ENCODE measurements around the gene PRSS53.

The PRSS53 gene

GRCh38 chr16:31063495-31063842 lies 25.3 kb downstream of the PRSS53 start:
- Histone ChIP-seq H3K27me3 (ENCODE audit: control insufficient read depth, insufficient read depth, low read length) (no peaks in the 10 kb centered on the region), H3K9ac (ENCODE audit: low read length) (no peak overlapping the region), H3K36me3 (ENCODE audit: control insufficient read depth, insufficient read depth, low read length) (peaks cover 13% of the 10 kb centered on the region), H3K4me1 (ENCODE audit: control insufficient read depth, insufficient read depth, low read length) (peaks cover 2% of the 10 kb centered on the region), H3K4me3 (ENCODE audit: low read length) (no peak overlapping the region), H3K27ac (ENCODE audit: low read depth, low read length) (no peak overlapping the region)

- H3K4me1 ChIP-seq (ENCODE audit: control insufficient read depth, insufficient read depth, low read length): peaks cover 2% of the 10 kb centered on the region
- H3K4me3 ChIP-seq (ENCODE audit: low read length): no peak overlapping the region
- no peak overlapping the region for H3K27ac ChIP-seq (ENCODE audit: low read depth, low read length)
- no peak overlapping the region for H3K9ac ChIP-seq (ENCODE audit: low read length)
- peaks cover 13% of the 10 kb centered on the region for H3K36me3 ChIP-seq (ENCODE audit: control insufficient read depth, insufficient read depth, low read length)
- H3K27me3 ChIP-seq (ENCODE audit: control insufficient read depth, insufficient read depth, low read length): no peaks in the 10 kb centered on the region
Measured at GRCh38 chr16:31061813-31062440, 26.8 kb downstream of the PRSS53 start.

DNA sequence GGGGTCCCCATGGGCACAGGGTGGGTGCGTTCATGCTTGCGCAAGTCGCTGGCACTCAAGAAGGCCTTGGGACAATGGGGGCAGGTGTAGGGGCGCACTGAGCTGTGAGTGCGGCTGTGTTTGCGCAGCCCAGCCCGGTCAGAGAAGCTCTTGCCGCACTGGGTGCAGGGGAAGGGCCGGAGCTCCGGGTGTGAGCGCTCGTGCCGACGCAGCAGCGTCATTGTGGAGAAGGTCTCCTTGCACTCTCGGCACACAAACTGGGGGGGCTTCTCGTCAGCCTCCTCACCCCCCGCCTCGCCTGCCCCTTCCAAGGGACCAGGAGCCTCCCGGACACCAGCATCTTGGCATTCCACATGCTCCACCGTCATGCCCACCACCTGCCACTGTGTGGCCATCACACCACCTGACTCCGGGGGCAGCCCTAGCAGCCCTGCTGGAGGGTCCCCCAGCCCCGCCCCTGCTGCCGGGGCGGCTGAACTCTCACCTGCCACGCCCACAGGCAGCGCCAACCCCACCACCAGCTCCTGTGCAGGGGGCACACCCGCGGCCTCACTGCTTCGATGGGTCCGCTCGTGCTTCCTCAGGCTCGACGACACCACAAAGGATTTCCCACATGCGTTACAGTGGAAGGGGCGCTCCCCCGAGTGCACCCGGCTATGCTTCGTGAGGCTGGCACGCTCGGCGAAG lies 27.5 kb downstream of the PRSS53 start:
- no peak overlapping the region for H3K4me3 ChIP-seq (ENCODE audit: low read length)
- peaks cover 2% of the 10 kb centered on the region for H3K4me1 ChIP-seq (ENCODE audit: control insufficient read depth, insufficient read depth, low read length)
- H3K27ac ChIP-seq (ENCODE audit: low read depth, low read length): no peak overlapping the region
- H3K9ac ChIP-seq (ENCODE audit: low read length): no peak overlapping the region
- H3K36me3 ChIP-seq (ENCODE audit: control insufficient read depth, insufficient read depth, low read length): peaks cover 13% of the 10 kb centered on the region
- no peaks in the 10 kb centered on the region for H3K27me3 ChIP-seq (ENCODE audit: control insufficient read depth, insufficient read depth, low read length)

DNA sequence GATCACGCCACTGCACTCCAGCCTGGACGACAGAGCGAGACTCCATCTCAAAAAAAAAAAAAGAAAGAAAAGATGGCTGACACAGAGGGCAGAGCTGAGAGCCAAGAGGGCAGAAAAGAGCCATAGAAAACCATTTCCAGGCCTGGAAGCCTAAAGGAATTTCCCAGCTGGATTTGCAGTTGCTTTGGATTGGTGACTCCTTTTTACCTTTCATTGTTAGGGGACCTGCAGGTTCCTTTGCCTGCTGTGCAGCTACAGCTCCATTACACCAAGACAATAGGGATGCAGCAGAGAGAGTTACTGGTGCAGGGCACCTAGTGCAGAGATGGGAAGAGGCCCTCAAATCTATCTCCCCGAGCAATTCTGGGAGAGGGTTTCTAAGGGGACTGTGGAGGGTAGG lies 33.1 kb downstream of the PRSS53 start:
- Histone ChIP-seq H3K4me3 (ENCODE audit: low read length) (no peak overlapping the region), H3K9ac (ENCODE audit: low read length) (no peak overlapping the region), H3K4me1 (ENCODE audit: control insufficient read depth, insufficient read depth, low read length) (no peaks in the 10 kb centered on the region), H3K27ac (ENCODE audit: low read depth, low read length) (no peak overlapping the region), H3K27me3 (ENCODE audit: control insufficient read depth, insufficient read depth, low read length) (no peaks in the 10 kb centered on the region), H3K36me3 (ENCODE audit: control insufficient read depth, insufficient read depth, low read length) (peaks cover 4% of the 10 kb centered on the region)

DNA sequence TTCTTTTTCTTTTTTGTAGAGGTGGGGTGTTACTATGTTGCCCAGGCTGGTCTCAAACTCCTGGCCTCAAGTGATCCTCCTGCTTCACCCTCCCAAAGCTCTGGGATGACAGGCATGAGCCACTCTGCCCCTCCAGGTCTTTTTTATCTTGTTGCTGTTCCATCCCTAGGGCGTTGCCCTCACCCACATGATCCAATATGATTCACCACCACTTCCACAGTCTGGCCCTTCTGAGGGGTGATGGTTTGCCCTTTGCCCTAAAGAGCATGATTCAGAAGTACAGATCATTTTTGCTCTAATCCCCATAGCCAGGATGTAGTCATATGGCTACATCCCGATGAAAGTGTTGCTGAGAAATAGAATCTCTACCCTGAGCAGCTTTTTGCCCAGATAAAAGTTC lies 36.6 kb downstream of the PRSS53 start:
- no peak overlapping the region for H3K9ac ChIP-seq (ENCODE audit: low read length)
- H3K27ac ChIP-seq (ENCODE audit: low read depth, low read length): no peak overlapping the region
- no peaks in the 10 kb centered on the region for H3K27me3 ChIP-seq (ENCODE audit: control insufficient read depth, insufficient read depth, low read length)
- no peaks in the 10 kb centered on the region for H3K4me1 ChIP-seq (ENCODE audit: control insufficient read depth, insufficient read depth, low read length)
- H3K4me3 ChIP-seq (ENCODE audit: low read length): no peak overlapping the region
- H3K36me3 ChIP-seq (ENCODE audit: control insufficient read depth, insufficient read depth, low read length): no peaks in the 10 kb centered on the region

DNA sequence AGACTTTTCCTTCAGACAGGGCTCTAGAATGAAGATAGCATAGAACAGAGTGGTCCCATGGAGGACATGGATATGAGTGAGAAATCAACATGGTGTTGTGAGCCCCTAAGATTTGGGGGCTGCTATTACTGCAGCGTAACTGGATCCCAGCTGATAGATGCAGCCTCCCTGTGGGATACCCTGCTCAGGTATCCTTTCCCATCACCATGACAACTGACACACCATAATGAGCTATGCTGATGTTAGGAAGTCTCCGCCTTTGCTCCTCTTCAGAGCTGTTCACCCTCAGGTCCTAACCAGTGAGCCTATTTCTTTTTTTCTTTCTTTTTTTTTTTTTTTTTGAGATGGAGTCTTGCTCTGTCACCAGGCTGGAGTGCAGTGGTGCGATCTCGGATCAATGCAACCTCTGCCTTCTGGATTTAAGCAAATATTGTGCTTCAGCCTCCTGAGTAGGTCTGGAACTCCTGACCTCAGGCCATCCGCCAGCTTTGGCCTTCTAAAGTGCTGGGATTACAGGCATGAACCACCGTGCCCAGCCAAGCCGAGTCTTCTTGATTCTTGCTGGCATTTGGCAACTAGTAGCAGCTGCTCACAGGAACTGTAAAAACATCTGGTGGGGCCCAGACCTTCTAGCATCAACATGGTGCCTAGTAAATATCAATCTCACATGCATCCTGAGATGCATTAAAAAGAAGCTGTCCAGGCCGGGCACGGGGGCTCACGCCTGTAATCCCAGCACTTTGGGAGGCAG lies 38.3 kb downstream of the PRSS53 start:
- Histone ChIP-seq H3K4me3 (ENCODE audit: low read length) (no peak overlapping the region), H3K27me3 (ENCODE audit: control insufficient read depth, insufficient read depth, low read length) (no peaks in the 10 kb centered on the region), H3K9ac (ENCODE audit: low read length) (no peak overlapping the region), H3K27ac (ENCODE audit: low read depth, low read length) (no peak overlapping the region), H3K4me1 (ENCODE audit: control insufficient read depth, insufficient read depth, low read length) (no peaks in the 10 kb centered on the region), H3K36me3 (ENCODE audit: control insufficient read depth, insufficient read depth, low read length) (no peaks in the 10 kb centered on the region)

- no peak overlapping the region for H3K9ac ChIP-seq (ENCODE audit: low read length)
- H3K36me3 ChIP-seq (ENCODE audit: control insufficient read depth, insufficient read depth, low read length): peaks cover 15% of the 10 kb centered on the region
- H3K27ac ChIP-seq (ENCODE audit: low read depth, low read length): no peak overlapping the region
- H3K4me1 ChIP-seq (ENCODE audit: control insufficient read depth, insufficient read depth, low read length): no peaks in the 10 kb centered on the region
- H3K27me3 ChIP-seq (ENCODE audit: control insufficient read depth, insufficient read depth, low read length): no peaks in the 10 kb centered on the region
- no peak overlapping the region for H3K4me3 ChIP-seq (ENCODE audit: low read length)
Measured at GRCh38 chr16:31043898-31044481, 44.8 kb downstream of the PRSS53 start.

DNA sequence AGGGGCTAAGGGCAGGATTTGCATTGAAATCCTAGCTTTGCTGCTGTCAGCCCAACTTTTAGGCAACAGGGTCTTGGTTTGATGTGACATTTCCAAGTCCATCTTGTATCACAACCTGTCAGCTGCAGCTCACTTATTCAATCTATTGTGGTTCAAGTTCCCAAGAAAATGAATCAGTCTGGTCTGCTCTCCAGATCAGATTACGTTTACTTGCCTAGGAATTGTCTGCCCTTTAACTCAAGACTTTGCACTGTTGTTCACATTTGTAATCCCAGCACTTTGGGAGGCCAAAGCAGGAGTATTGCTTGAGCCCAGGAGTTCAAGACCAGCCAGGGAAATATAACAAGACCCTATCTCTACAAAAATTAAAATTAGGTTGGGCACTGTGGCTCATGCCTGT lies 45.4 kb downstream of the PRSS53 start:
- H3K27ac ChIP-seq (ENCODE audit: low read depth, low read length): no peak overlapping the region
- no peak overlapping the region for H3K4me3 ChIP-seq (ENCODE audit: low read length)
- no peak overlapping the region for H3K9ac ChIP-seq (ENCODE audit: low read length)
- H3K4me1 ChIP-seq (ENCODE audit: control insufficient read depth, insufficient read depth, low read length): no peaks in the 10 kb centered on the region
- H3K27me3 ChIP-seq (ENCODE audit: control insufficient read depth, insufficient read depth, low read length): no peaks in the 10 kb centered on the region
- H3K36me3 ChIP-seq (ENCODE audit: control insufficient read depth, insufficient read depth, low read length): peaks cover 20% of the 10 kb centered on the region

DNA sequence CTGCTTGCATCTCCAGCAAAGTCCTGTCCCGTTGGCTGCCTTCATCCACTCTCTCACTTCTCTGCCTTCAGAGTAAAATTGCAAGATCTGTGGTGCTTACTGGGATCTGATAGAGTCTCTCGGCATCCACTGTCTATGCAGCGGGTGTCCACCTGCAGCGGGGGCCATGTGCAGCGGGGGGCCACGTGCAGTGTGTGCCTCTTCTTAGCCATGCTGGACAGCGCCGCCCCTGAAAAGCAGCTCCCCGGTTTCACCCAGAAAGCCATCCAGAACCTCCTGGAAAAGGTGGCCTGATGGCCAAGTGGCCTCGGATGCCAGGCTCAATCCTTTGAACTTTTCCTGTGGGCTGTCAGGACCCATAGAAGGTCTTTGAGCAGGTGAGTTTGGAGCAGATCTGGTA lies 45.9 kb downstream of the PRSS53 start:
- H3K27me3 ChIP-seq (ENCODE audit: control insufficient read depth, insufficient read depth, low read length): no peaks in the 10 kb centered on the region
- no peak overlapping the region for H3K9ac ChIP-seq (ENCODE audit: low read length)
- H3K4me3 ChIP-seq (ENCODE audit: low read length): no peak overlapping the region
- H3K4me1 ChIP-seq (ENCODE audit: control insufficient read depth, insufficient read depth, low read length): no peaks in the 10 kb centered on the region
- peaks cover 24% of the 10 kb centered on the region for H3K36me3 ChIP-seq (ENCODE audit: control insufficient read depth, insufficient read depth, low read length)
- no peak overlapping the region for H3K27ac ChIP-seq (ENCODE audit: low read depth, low read length)

GRCh38 chr16:31038993-31039392 lies 49.8 kb downstream of the PRSS53 start:
- Histone ChIP-seq H3K36me3 (ENCODE audit: control insufficient read depth, insufficient read depth, low read length) (peaks cover 26% of the 10 kb centered on the region), H3K9ac (ENCODE audit: low read length) (no peak overlapping the region), H3K4me1 (ENCODE audit: control insufficient read depth, insufficient read depth, low read length) (peaks cover 3% of the 10 kb centered on the region), H3K27me3 (ENCODE audit: control insufficient read depth, insufficient read depth, low read length) (no peaks in the 10 kb centered on the region), H3K4me3 (ENCODE audit: low read length) (no peak overlapping the region), H3K27ac (ENCODE audit: low read depth, low read length) (no peak overlapping the region)

- Histone ChIP-seq H3K4me1 (ENCODE audit: control insufficient read depth, insufficient read depth, low read length) (peaks cover 3% of the 10 kb centered on the region), H3K27me3 (ENCODE audit: control insufficient read depth, insufficient read depth, low read length) (no peaks in the 10 kb centered on the region), H3K9ac (ENCODE audit: low read length) (no peak overlapping the region), H3K4me3 (ENCODE audit: low read length) (no peak overlapping the region), H3K27ac (ENCODE audit: low read depth, low read length) (no peak overlapping the region), H3K36me3 (ENCODE audit: control insufficient read depth, insufficient read depth, low read length) (peaks cover 26% of the 10 kb centered on the region)
Measured at GRCh38 chr16:31036691-31037090, 52.1 kb downstream of the PRSS53 start.

DNA sequence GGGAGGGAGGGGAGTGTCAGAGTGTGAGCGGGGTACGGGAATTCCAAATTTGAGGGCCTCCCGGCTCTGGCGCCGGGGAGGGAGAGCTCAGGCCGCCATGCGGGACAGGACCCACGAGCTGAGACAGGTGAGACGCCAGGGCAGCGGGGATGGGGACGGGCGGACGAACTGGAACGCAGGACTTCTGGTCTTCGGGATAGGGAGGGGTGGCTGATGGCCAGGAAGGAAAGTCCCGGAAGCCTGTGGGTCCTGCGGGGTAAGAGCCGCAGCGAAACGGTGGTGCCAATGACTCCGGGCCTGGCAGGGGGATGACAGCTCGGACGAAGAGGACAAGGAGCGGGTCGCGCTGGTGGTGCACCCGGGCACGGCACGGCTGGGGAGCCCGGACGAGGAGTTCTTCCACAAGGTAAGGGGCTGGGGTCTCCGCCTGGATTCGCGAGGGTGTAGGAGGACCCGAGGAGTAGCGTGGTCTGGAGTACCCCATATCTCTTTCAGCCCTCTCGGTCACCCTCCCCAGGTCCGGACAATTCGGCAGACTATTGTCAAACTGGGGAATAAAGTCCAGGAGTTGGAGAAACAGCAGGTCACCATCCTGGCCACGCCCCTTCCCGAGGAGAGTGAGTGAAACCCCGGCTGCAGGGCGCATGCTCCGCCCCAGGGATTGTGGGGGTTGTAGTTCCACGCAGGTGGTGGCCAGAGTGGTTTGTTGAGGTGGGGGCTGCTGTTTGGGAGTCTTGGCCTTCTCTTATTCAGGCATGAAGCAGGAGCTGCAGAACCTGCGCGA lies 54.8 kb downstream of the PRSS53 start:
- Histone ChIP-seq H3K36me3 (ENCODE audit: control insufficient read depth, insufficient read depth, low read length) (peaks cover 11% of the 10 kb centered on the region), H3K4me3 (ENCODE audit: low read length) (peak overlapping the region; percentile 98), H3K27me3 (ENCODE audit: control insufficient read depth, insufficient read depth, low read length) (no peaks in the 10 kb centered on the region), H3K9ac (ENCODE audit: low read length) (peak overlapping the region; percentile 87), H3K27ac (ENCODE audit: low read depth, low read length) (peak overlapping the region; percentile 82), H3K4me1 (ENCODE audit: control insufficient read depth, insufficient read depth, low read length) (peaks cover 3% of the 10 kb centered on the region)
